Body of pancreas (tissue), 4 donors: Measurements from ENCODE around the gene AQP2. TPM values are rescaled to one million over a fixed set of nuclear protein-coding genes. Genes with fewer than 3 reads are reported as not detected.

Experiments used
- ATAC-seq: fragments of 150-250 bp; one replicate; pipeline ENCODE4 v1.9.1; 2016
- DNase-seq, 4 donors: peaks; one replicate each; pipeline ENCODE4 v3.0.0-alpha.2; 2019
- H3K27ac ChIP-seq, 4 donors: fragments of 200-600 bp; sonication (generic); 1 replicate in 3 of 4; 2 replicates in 1 of 4; pipeline versions ENCODE4 v1.5.1 to v1.6.1; 2016 to 2019; ENCODE audit warnings: mild to moderate bottlenecking in 1 of 4, mixed read lengths in 1 of 4, moderate library complexity in 1 of 4
- H3K27me3 ChIP-seq, 2 donors: fragments of 200-600 bp; sonication (generic); one replicate each; pipeline ENCODE4 v1.6.0; 2016; ENCODE audit warnings: mild to moderate bottlenecking in 1 of 2
- H3K36me3 ChIP-seq, 2 donors: fragments of 200-600 bp; sonication (generic); replicated peaks in 1 of 2; 2 replicates each; pipeline ENCODE4 v1.5.1; 2016; ENCODE audit warnings: low read depth in 2 of 2; ENCODE audit not compliant: insufficient read depth in 1 of 2
- H3K4me1 ChIP-seq: fragments of 200-600 bp; sonication (generic); one replicate; pipeline ENCODE4 v1.6.0; 2016
- H3K4me3 ChIP-seq, 2 donors: fragments of 200-600 bp; sonication (generic); 1 replicate in 1 of 2; 2 replicates in 1 of 2; pipeline ENCODE4 v1.5.1; 2016 to 2019
- H3K9me3 ChIP-seq, 3 donors: fragments of 200-600 bp; sonication (generic); 1 replicate in 2 of 3; 2 replicates in 1 of 3; pipeline ENCODE4 v1.5.1; 2016
- CTCF ChIP-seq, 7 experiments: fragments of 450-650 bp in 4 of 7; fragments of 200-600 bp in 3 of 7; sonication (generic) in 3 of 7; IDR thresholded peaks; one replicate each; pipeline ENCODE4 v1.5.1; 2016 to 2019; ENCODE audit warnings: antibody characterized with exemption in 7 of 7
- POLR2A ChIP-seq, 3 donors: fragments of 450-650 bp; IDR thresholded peaks; one replicate each; pipeline ENCODE4 v1.6.1; 2016; ENCODE audit warnings: antibody characterized with exemption in 3 of 3, mild to moderate bottlenecking in 2 of 3
- WGBS, 2 donors: methylation state at CpG; one replicate each; pipeline ENCODE4 v1.1.5; 2017; 5-methylcytosine and 5-hydroxymethylcytosine counted together
- intact Hi-C: fragments of 100-400 bp; cut with DNase I; formaldehyde crosslinking; loops from one replicate; pipeline ENCODE4 v1.15.1; 2023
- total RNA-seq, 2 donors: library from RNA; depleted of rRNA; stranded (reverse); fragments of >200 nt; gene quantifications; one replicate each; pipeline ENCODE4 v1.1.0, GENCODE V29; 2016

Gene AQP2
- total RNA-seq, 2 donors from 2014 or later, result not detected

- Histone ChIP-seq H3K9me3 (no peaks in the 10 kb centered on the region), H3K27me3 (no peaks in the 10 kb centered on the region), H3K27ac (no peak overlapping the region), H3K36me3 (no peaks in the 10 kb centered on the region), H3K4me3 (no peak overlapping the region), H3K4me1 (peaks cover 5% of the 10 kb centered on the region)
- no peak for TF ChIP-seq CTCF (IDR thresholded peaks at IDR 0.05)
- TF ChIP-seq POLR2A (IDR thresholded peaks at IDR 0.05), result no peak
- ATAC-seq (no peak), DNase-seq (no peak)
- WGBS, 2 donors, result 66 to 80% methylated on average over 2 of the region's 2 CpGs
- intact Hi-C loops, result no loop called here
These were observed 26.0 kb downstream of the AQP2 start for GRCh38 chr12:49976557-49976956.

GRCh38 chr12:49978125-49978524 lies 27.6 kb downstream of the AQP2 start:
- intact Hi-C loops, result no loop called here
- 45 to 49% methylated on average over 4 of the region's 4 CpGs for WGBS, 2 donors
- H3K9me3 ChIP-seq, result no peaks in the 10 kb centered on the region
- no peak for DNase-seq
- TF ChIP-seq CTCF (IDR thresholded peaks at IDR 0.05), result no peak
- no peak for TF ChIP-seq POLR2A (IDR thresholded peaks at IDR 0.05)
- no peaks in the 10 kb centered on the region for H3K36me3 ChIP-seq
- no peaks in the 10 kb centered on the region for H3K27me3 ChIP-seq
- no peak overlapping the region for H3K4me3 ChIP-seq
- no peak overlapping the region for H3K27ac ChIP-seq
- no peak for ATAC-seq
- H3K4me1 ChIP-seq, result peaks cover 5% of the 10 kb centered on the region

GRCh38 chr12:49979016-49979586 lies 28.6 kb downstream of the AQP2 start:
- no peaks in the 10 kb centered on the region for H3K9me3 ChIP-seq
- H3K36me3 ChIP-seq, result no peaks in the 10 kb centered on the region
- intact Hi-C loops, result no loop called here
- no peak overlapping the region for H3K27ac ChIP-seq
- DNase-seq (no peak), ATAC-seq (no peak)
- TF ChIP-seq CTCF (IDR thresholded peaks at IDR 0.05) (no peak), POLR2A (IDR thresholded peaks at IDR 0.05) (no peak)
- 76 to 83% methylated on average over 10 of the region's 10 CpGs for WGBS, 2 donors
- no peaks in the 10 kb centered on the region for H3K27me3 ChIP-seq
- peaks cover 5% of the 10 kb centered on the region for H3K4me1 ChIP-seq
- no peak overlapping the region for H3K4me3 ChIP-seq

- DNase-seq (no peak), ATAC-seq (no peak)
- H3K27me3 ChIP-seq, result no peaks in the 10 kb centered on the region
- H3K9me3 ChIP-seq, result no peaks in the 10 kb centered on the region
- peaks cover 5% of the 10 kb centered on the region for H3K4me1 ChIP-seq
- no peak overlapping the region for H3K27ac ChIP-seq
- TF ChIP-seq CTCF (IDR thresholded peaks at IDR 0.05) (no peak), POLR2A (IDR thresholded peaks at IDR 0.05) (no peak)
- H3K36me3 ChIP-seq, result no peaks in the 10 kb centered on the region
- intact Hi-C loops, result no loop called here
- H3K4me3 ChIP-seq, result no peak overlapping the region
- WGBS, 2 donors, result 74 to 75% methylated on average over 3 of the region's 3 CpGs
These were observed 29.3 kb downstream of the AQP2 start for GRCh38 chr12:49979791-49980190.
